Measurements from ENCODE around the gene TNFRSF8. TPM values are rescaled to one million over a fixed set of nuclear protein-coding genes. Genes with fewer than 3 reads are reported as not detected.

Gene TNFRSF8
- total RNA-seq, 4 donors from 2014 or later: 0.84 to 4.9 (median 1.8) TPM; not detected in 1

GRCh38 chr1:12153181-12153785 is 90.2 kb downstream of the TNFRSF8 start:
- Histone ChIP-seq H3K36me3 (no peaks in the 10 kb centered on the region), H3K4me3 (no peak overlapping the region), H3K9me3 (peaks cover 0 to 5% (median 0%) of the 10 kb centered on the region in 4 donors), H3K27ac (peak overlapping the region in 3 of 4 donors; percentile 58 to 73 (median 68)), H3K4me1 (peaks cover 0 to 45% (median 11%) of the 10 kb centered on the region in 4 donors), H3K27me3 (no peaks in the 10 kb centered on the region)
- DNase-seq (ENCODE audit: low spot score in 2 of 2): peak in 1 of 2 donors; percentile 69
- WGBS, 2 donors: 50 to 51% methylated on average over 13 of the region's 13 CpGs
- TF ChIP-seq CTCF (IDR thresholded peaks at IDR 0.05): no peak
- TF ChIP-seq POLR2A (IDR thresholded peaks at IDR 0.05): peak in 1 of 2 donors; percentile 24
- TF ChIP-seq EP300 (IDR thresholded peaks at IDR 0.05): peak; percentile 80 to 82

GRCh38 chr1:12155328-12155727 is 92.2 kb downstream of the TNFRSF8 start:
- no peak overlapping the region for H3K4me3 ChIP-seq
- H3K4me1 ChIP-seq: peaks cover 0 to 31% (median 15%) of the 10 kb centered on the region in 4 donors
- no peak overlapping the region for H3K27ac ChIP-seq
- TF ChIP-seq POLR2A (IDR thresholded peaks at IDR 0.05): no peak
- TF ChIP-seq EP300 (IDR thresholded peaks at IDR 0.05): no peak
- TF ChIP-seq CTCF (IDR thresholded peaks at IDR 0.05): no peak
- no peaks in the 10 kb centered on the region for H3K9me3 ChIP-seq
- no peaks in the 10 kb centered on the region for H3K36me3 ChIP-seq
- no peak for DNase-seq (ENCODE audit: low spot score in 2 of 2)
- H3K27me3 ChIP-seq: no peaks in the 10 kb centered on the region
- WGBS, 2 donors: 92 to 93% methylated on average over 2 of the region's 2 CpGs

DNA sequence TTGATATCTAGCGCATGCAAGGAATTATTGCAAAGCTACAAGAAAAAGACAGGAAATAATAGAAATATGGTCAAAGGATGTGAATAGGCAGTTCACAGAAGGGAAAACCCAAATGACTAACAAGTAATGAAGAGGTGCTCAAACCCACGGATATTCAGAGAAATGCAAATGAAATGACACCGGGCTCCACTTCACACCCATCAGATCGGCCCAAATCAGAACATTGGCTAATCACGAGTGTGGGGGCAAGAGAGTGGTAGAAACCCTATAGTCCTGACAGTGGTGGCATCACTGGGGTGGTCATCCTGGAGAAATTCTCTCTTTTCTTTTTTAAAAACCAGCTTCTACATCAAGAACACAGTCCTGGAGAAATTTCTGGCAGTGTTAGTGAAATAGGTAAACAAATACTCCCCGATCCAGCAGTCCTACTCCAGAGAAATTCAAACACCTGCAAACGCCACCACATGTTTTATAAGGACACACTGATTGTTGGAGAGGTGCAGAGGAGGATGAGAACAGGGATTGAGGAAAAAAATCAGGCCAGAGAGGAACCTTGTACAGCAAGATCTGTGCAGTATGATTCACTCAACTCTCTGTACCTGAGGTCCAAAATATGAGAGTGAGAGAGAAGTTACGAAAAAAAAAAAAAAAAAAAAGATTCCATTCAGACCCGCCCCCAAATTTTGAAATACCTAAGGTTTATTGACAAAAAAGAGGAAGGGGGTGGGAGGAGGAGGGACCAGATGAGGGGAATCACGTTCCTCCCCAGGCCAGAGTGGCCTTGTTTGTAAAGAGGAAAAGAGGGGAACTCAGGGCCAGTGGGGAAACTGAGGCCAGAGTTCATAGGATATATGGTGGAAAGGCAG is 94.5 kb downstream of the TNFRSF8 start:
- no peaks in the 10 kb centered on the region for H3K9me3 ChIP-seq
- no peaks in the 10 kb centered on the region for H3K27me3 ChIP-seq
- TF ChIP-seq POLR2A (IDR thresholded peaks at IDR 0.05) (no peak), EP300 (IDR thresholded peaks at IDR 0.05) (no peak), CTCF (IDR thresholded peaks at IDR 0.05) (no peak)
- peaks cover 0 to 34% (median 22%) of the 10 kb centered on the region in 4 donors for H3K4me1 ChIP-seq
- no peak overlapping the region for H3K4me3 ChIP-seq
- 60 to 64% methylated on average over 10 of the region's 10 CpGs for WGBS, 2 donors
- peak overlapping the region in 2 of 4 donors; percentile 30 to 33 for H3K27ac ChIP-seq
- no peak for DNase-seq (ENCODE audit: low spot score in 2 of 2)
- no peaks in the 10 kb centered on the region for H3K36me3 ChIP-seq

GRCh38 chr1:12158357-12159092 is 95.4 kb downstream of the TNFRSF8 start:
- no peak for TF ChIP-seq POLR2A (IDR thresholded peaks at IDR 0.05)
- TF ChIP-seq EP300 (IDR thresholded peaks at IDR 0.05): no peak
- no peak for TF ChIP-seq CTCF (IDR thresholded peaks at IDR 0.05)
- no peaks in the 10 kb centered on the region for H3K36me3 ChIP-seq

More at GRCh38 chr1:12158357-12159092, 95.4 kb downstream of the TNFRSF8 start:
- DNase-seq (ENCODE audit: low spot score in 2 of 2): no peak
- H3K27ac ChIP-seq: peak overlapping the region in 2 of 4 donors; percentile 30 to 33
- no peaks in the 10 kb centered on the region for H3K27me3 ChIP-seq
- no peak overlapping the region for H3K4me3 ChIP-seq
- H3K4me1 ChIP-seq: peaks cover 0 to 31% (median 18%) of the 10 kb centered on the region in 4 donors
- no peaks in the 10 kb centered on the region for H3K9me3 ChIP-seq
- WGBS, 2 donors: 60 to 61% methylated on average over 22 of the region's 22 CpGs
